Measurements from ENCODE around the gene SLC25A10.

SLC25A10 gene

GRCh38 chr17:81687770-81688541, 24.1 kb upstream of the SLC25A10 start:
- DNase-seq (ENCODE audit: low read depth): no peak

GRCh38 chr17:81688616-81689015, 23.5 kb upstream of the SLC25A10 start:
- no peak for DNase-seq (ENCODE audit: low read depth)

GRCh38 chr17:81690066-81690465, 22.0 kb upstream of the SLC25A10 start:
- no peak for DNase-seq (ENCODE audit: low read depth)

- no peak for DNase-seq (ENCODE audit: low read depth)
Measured at GRCh38 chr17:81690549-81690948, 21.5 kb upstream of the SLC25A10 start.

- no peak for DNase-seq (ENCODE audit: low read depth)
Measured at GRCh38 chr17:81691196-81691595, 20.9 kb upstream of the SLC25A10 start.

GRCh38 chr17:81691608-81692007, 20.5 kb upstream of the SLC25A10 start:
- DNase-seq (ENCODE audit: low read depth): no peak

GRCh38 chr17:81693509-81694210, 18.4 kb upstream of the SLC25A10 start:
- DNase-seq (ENCODE audit: low read depth): no peak

GRCh38 chr17:81694810-81695209, 17.3 kb upstream of the SLC25A10 start:
- DNase-seq (ENCODE audit: low read depth): no peak

GRCh38 chr17:81695211-81695610, 16.9 kb upstream of the SLC25A10 start:
- DNase-seq (ENCODE audit: low read depth): no peak

- no peak for DNase-seq (ENCODE audit: low read depth)
Measured at GRCh38 chr17:81695801-81696200, 16.3 kb upstream of the SLC25A10 start.

- DNase-seq (ENCODE audit: low read depth): no peak
Measured at GRCh38 chr17:81696218-81696941, 15.7 kb upstream of the SLC25A10 start.

GRCh38 chr17:81697261-81698044, 14.6 kb upstream of the SLC25A10 start:
- no peak for DNase-seq (ENCODE audit: low read depth)

- no peak for DNase-seq (ENCODE audit: low read depth)
Measured at GRCh38 chr17:81700353-81701287, 11.5 kb upstream of the SLC25A10 start.

- no peak for DNase-seq (ENCODE audit: low read depth)
Measured at GRCh38 chr17:81701288-81702071, 10.6 kb upstream of the SLC25A10 start.

GRCh38 chr17:81702934-81703746, 8.9 kb upstream of the SLC25A10 start, which contains the start of gene MRPL12:
TSS of gene MRPL12 (plus strand) at chr17:81703367. CDS start at chr17:81703502, 135 bp downstream.
- peak; percentile 42 for DNase-seq (ENCODE audit: low read depth)

- DNase-seq (ENCODE audit: low read depth): no peak
Measured at GRCh38 chr17:81703747-81704654, 8.1 kb upstream of the SLC25A10 start.

GRCh38 chr17:81705518-81706231, 6.4 kb upstream of the SLC25A10 start:
- no peak for DNase-seq (ENCODE audit: low read depth)
